Measurements from ENCODE around the gene TCP1.
A peak's percentile ranks its signal among the peaks of the same experiment; 100 is the strongest.
"Not testable (repeated sequence)": the region's sequence is repeated elsewhere in the genome, so short reads cannot be mapped to it uniquely, and the experiment has no call there.

Gene TCP1

GRCh38 chr6:159817951-159818739, 28.7 kb upstream of the TCP1 start:
- no peak for DNase-seq (ENCODE audit: low read depth in 2 of 2)

- not testable (repeated sequence) for DNase-seq (ENCODE audit: low read depth in 2 of 2)
Observed at GRCh38 chr6:159816775-159817174, 27.4 kb upstream of the TCP1 start.

- DNase-seq (ENCODE audit: low read depth in 2 of 2) = no peak
Observed at GRCh38 chr6:159815410-159815809, 26.0 kb upstream of the TCP1 start.

GRCh38 chr6:159813781-159814180, 24.4 kb upstream of the TCP1 start:
- DNase-seq (ENCODE audit: low read depth in 2 of 2) = no peak

- DNase-seq (ENCODE audit: low read depth in 2 of 2) = no peak
Observed at GRCh38 chr6:159809149-159809548, 19.7 kb upstream of the TCP1 start.

- DNase-seq (ENCODE audit: low read depth in 2 of 2) = no peak
Observed at GRCh38 chr6:159808647-159809046, 19.2 kb upstream of the TCP1 start.

GRCh38 chr6:159807150-159807858, 17.9 kb upstream of the TCP1 start:
- DNase-seq (ENCODE audit: low read depth in 2 of 2) = no peak

GRCh38 chr6:159806021-159806458, 16.6 kb upstream of the TCP1 start:
- no peak for DNase-seq (ENCODE audit: low read depth in 2 of 2)

GRCh38 chr6:159805440-159806020, 16.1 kb upstream of the TCP1 start:
- no peak for DNase-seq (ENCODE audit: low read depth in 2 of 2)

- DNase-seq (ENCODE audit: low read depth in 2 of 2) = no peak
Observed at GRCh38 chr6:159804504-159804903, 15.1 kb upstream of the TCP1 start.

- no peak for DNase-seq (ENCODE audit: low read depth in 2 of 2)
Observed at GRCh38 chr6:159801935-159802334, 12.5 kb upstream of the TCP1 start.

GRCh38 chr6:159800141-159800865, 10.9 kb upstream of the TCP1 start, which contains the start of gene PNLDC1:
PNLDC1 (plus strand) TSS chr6:159800276; CDS start chr6:159800308, 32 bp downstream.
- DNase-seq (ENCODE audit: low read depth in 2 of 2) = no peak

GRCh38 chr6:159797554-159797953, 8.2 kb upstream of the TCP1 start:
- DNase-seq (ENCODE audit: low read depth in 2 of 2) = no peak

GRCh38 chr6:159794976-159795375, 5.6 kb upstream of the TCP1 start:
- not testable (repeated sequence) for DNase-seq (ENCODE audit: low read depth in 2 of 2)

GRCh38 chr6:159790956-159791598, 1.7 kb upstream of the TCP1 start:
- DNase-seq (ENCODE audit: low read depth in 2 of 2) = no peak

GRCh38 chr6:159790149-159790955, 950 bp upstream of the TCP1 start, which contains the start of gene MRPL18:
MRPL18 (plus strand) TSS chr6:159790467; CDS start chr6:159790588, 121 bp downstream.
- DNase-seq (ENCODE audit: low read depth in 2 of 2) = peak; percentile 94

- DNase-seq (ENCODE audit: low read depth in 2 of 2) = no peak
Observed at GRCh38 chr6:159788753-159789376, 537 bp downstream of the TCP1 start.

GRCh38 chr6:159788276-159788675, 1.1 kb downstream of the TCP1 start:
- no peak for DNase-seq (ENCODE audit: low read depth in 2 of 2)

GRCh38 chr6:159778542-159779103, 10.8 kb downstream of the TCP1 start:
- DNase-seq (ENCODE audit: low read depth in 2 of 2) = no peak

GRCh38 chr6:159778131-159778530, 11.3 kb downstream of the TCP1 start:
- DNase-seq (ENCODE audit: low read depth in 2 of 2) = no peak
